HepG2 (cell line): ENCODE measurements around the gene SLC2A6. TPM values are rescaled to one million over a fixed set of nuclear protein-coding genes. Genes with fewer than 3 reads are reported as not detected.

ENCODE experiments used
- ARID2 ChIP-seq: sonication (generic); formaldehyde crosslinking; IDR thresholded peaks from 2 replicates; pipeline ENCODE4 v1.8.1; 2022; ENCODE audit warnings: mild to moderate bottlenecking, missing genetic modification reagents, borderline replicate concordance
- ATF7 ChIP-seq, 2 experiments: fragments of 450-650 bp in 1 of 2; sonication (generic) in 1 of 2; formaldehyde crosslinking in 1 of 2; IDR thresholded peaks; 2 replicates each; pipeline versions ENCODE4 v1.4.0 to v1.6.1; 2016 to 2020; ENCODE audit warnings: antibody characterized with exemption in 1 of 2, mild to moderate bottlenecking in 1 of 2, missing genetic modification reagents in 1 of 2
- CEBPG ChIP-seq: IDR thresholded peaks from 2 replicates; pipeline ENCODE4 v1.6.1; 2016
- GABPA ChIP-seq, 2 experiments: IDR thresholded peaks; 2 replicates each; pipeline ENCODE4 v1.6.1; 2011 to 2016; ENCODE audit warnings: low read depth in 2 of 2, low read length in 1 of 2, missing biosample characterization in 1 of 2, missing genetic modification characterization in 1 of 2
- LCORL ChIP-seq, 2 experiments: fragments of 450-650 bp in 1 of 2; sonication (generic) in 1 of 2; formaldehyde crosslinking in 1 of 2; IDR thresholded peaks; 2 replicates each; pipeline versions ENCODE4 v1.5.0 to v1.6.1; 2017 to 2020; ENCODE audit warnings: antibody characterized with exemption in 1 of 2, missing genetic modification reagents in 1 of 2
- MATR3 ChIP-seq: sonication (generic); formaldehyde crosslinking; IDR thresholded peaks from 2 replicates; pipeline ENCODE4 v1.4.0; 2020; ENCODE audit warnings: missing genetic modification reagents
- MEIS2 ChIP-seq: sonication (generic); formaldehyde crosslinking; IDR thresholded peaks from 2 replicates; pipeline ENCODE4 v1.9.0; 2021; ENCODE audit warnings: mild to moderate bottlenecking, missing genetic modification reagents
- MYC ChIP-seq: sonication (generic); formaldehyde crosslinking; IDR thresholded peaks from 2 replicates; pipeline ENCODE4 v1.9.0; 2021; ENCODE audit warnings: missing genetic modification reagents, borderline replicate concordance
- NONO ChIP-seq, 2 experiments: fragments of 450-650 bp in 1 of 2; sonication (generic) in 1 of 2; formaldehyde crosslinking in 1 of 2; IDR thresholded peaks in 1 of 2; conservative IDR thresholded peaks in 1 of 2; 2 replicates each; pipeline versions ENCODE4 v1.6.1 to v1.8.0; 2017 to 2022; ENCODE audit warnings: mild to moderate bottlenecking in 1 of 2, missing genetic modification reagents in 1 of 2, moderate library complexity in 1 of 2
- SATB2 ChIP-seq: sonication (generic); formaldehyde crosslinking; IDR thresholded peaks from 2 replicates; pipeline ENCODE4 v1.5.0; 2020; ENCODE audit warnings: missing genetic modification reagents
- TBL1XR1 ChIP-seq: fragments of 150-350 bp; IDR thresholded peaks from 2 replicates; pipeline ENCODE4 v1.6.1; 2014; ENCODE audit warnings: borderline replicate concordance, low read length; ENCODE audit not compliant: partially characterized antibody
- ZBTB7B ChIP-seq: sonication (generic); formaldehyde crosslinking; IDR thresholded peaks from 2 replicates; pipeline ENCODE4 v1.4.0; 2020; ENCODE audit warnings: missing genetic modification reagents
- ZNF318 ChIP-seq: sonication (generic); formaldehyde crosslinking; IDR thresholded peaks from 2 replicates; pipeline ENCODE4 v1.4.0; 2020; ENCODE audit warnings: mild to moderate bottlenecking, missing genetic modification reagents
- ZNF546 ChIP-seq: sonication (generic); formaldehyde crosslinking; conservative IDR thresholded peaks from 2 replicates; pipeline ENCODE4 v1.8.1; 2023; ENCODE audit warnings: mild to moderate bottlenecking, missing genetic modification reagents
- polyA plus RNA-seq, 8 experiments: library from polyadenylated mRNA; depleted of rRNA in 3 of 8; stranded (reverse) in 7 of 8; unstranded in 1 of 8; fragments of >200 nt; fragmentation: Illumina TruSeq in 4 of 8; extraction: Trizol in 4 of 8; gene quantifications; 2 replicates each; pipeline versions ENCODE4 v1.2.1 to v1.2.3, GENCODE V29; 2011 to 2016; ENCODE audit warnings: low read depth in 4 of 8, missing spikeins in 1 of 8, mixed read lengths in 1 of 8; ENCODE audit not compliant: insufficient read depth in 1 of 8
- total RNA-seq, 5 experiments: library from RNA; depleted of rRNA; stranded (reverse); fragments of >200 nt; fragmentation: Illumina TruSeq; extraction: Trizol; gene quantifications; 2 replicates each; pipeline ENCODE4 v1.2.3, GENCODE V29; 2016; ENCODE audit warnings: low read depth in 1 of 5
- TF ChIP-seq, protein P1 (sequence below): sonication (generic); formaldehyde crosslinking; IDR thresholded peaks from 2 replicates; pipeline ENCODE4 v1.4.0; 2020; ENCODE audit warnings: missing genetic modification reagents, mild to moderate bottlenecking, borderline replicate concordance
- TF ChIP-seq, protein P2 (sequence below): sonication (generic); formaldehyde crosslinking; conservative IDR thresholded peaks from 2 replicates; pipeline ENCODE4 v1.4.0; 2020; ENCODE audit warnings: missing genetic modification reagents

Gene SLC2A6
- total and polyA plus RNA-seq, 2 of the 13 experiments (the other 11 are each of a cell fraction or from before 2014, with no cell fraction given) = 4.1 to 15.0 TPM

GRCh38 chr9:133427658-133428348, 51.1 kb downstream of the SLC2A6 start (continued):
- TF ChIP-seq MYC (CRISPR knock-in tag) (peak; percentile 46; the same call in 1 of the 2 replicates), MEIS2 (CRISPR knock-in tag) (0 out of 2 replicates have a peak, but pooled peaks have one; percentile 31), LCORL (IDR thresholded peaks at IDR 0.05) (no peak), LCORL (CRISPR knock-in tag; IDR thresholded peaks at IDR 0.05) (peak; percentile 85), ZNF318 (CRISPR knock-in tag) (no peak), MATR3 (CRISPR knock-in tag) (no peak), SATB2 (CRISPR knock-in tag) (no peak), NONO (IDR thresholded peaks at IDR 0.05) (no peak), NONO (CRISPR knock-in tag; conservative IDR thresholded peaks at IDR 0.05) (peak; percentile 74), ATF7 (IDR thresholded peaks at IDR 0.05) (no peak), ATF7 (CRISPR knock-in tag; IDR thresholded peaks at IDR 0.05) (no peak), TBL1XR1 (no peak), ARID2 (CRISPR knock-in tag) (no peak), ZBTB7B (CRISPR knock-in tag) (peak; percentile 13; the same call in 1 of the 2 replicates), ZNF546 (CRISPR knock-in tag) (no peak), GABPA (IDR thresholded peaks at IDR 0.05; ENCODE audit: low read depth, low read length) (no peak), GABPA (CRISPR knock-in tag; IDR thresholded peaks at IDR 0.05; ENCODE audit: low read depth) (0 out of 2 replicates have a peak, but pooled peaks have one; percentile 3), CEBPG (CRISPR knock-in tag) (peak; percentile 39; the same call in 1 of the 2 replicates)
- TF ChIP-seq, protein P1, sequence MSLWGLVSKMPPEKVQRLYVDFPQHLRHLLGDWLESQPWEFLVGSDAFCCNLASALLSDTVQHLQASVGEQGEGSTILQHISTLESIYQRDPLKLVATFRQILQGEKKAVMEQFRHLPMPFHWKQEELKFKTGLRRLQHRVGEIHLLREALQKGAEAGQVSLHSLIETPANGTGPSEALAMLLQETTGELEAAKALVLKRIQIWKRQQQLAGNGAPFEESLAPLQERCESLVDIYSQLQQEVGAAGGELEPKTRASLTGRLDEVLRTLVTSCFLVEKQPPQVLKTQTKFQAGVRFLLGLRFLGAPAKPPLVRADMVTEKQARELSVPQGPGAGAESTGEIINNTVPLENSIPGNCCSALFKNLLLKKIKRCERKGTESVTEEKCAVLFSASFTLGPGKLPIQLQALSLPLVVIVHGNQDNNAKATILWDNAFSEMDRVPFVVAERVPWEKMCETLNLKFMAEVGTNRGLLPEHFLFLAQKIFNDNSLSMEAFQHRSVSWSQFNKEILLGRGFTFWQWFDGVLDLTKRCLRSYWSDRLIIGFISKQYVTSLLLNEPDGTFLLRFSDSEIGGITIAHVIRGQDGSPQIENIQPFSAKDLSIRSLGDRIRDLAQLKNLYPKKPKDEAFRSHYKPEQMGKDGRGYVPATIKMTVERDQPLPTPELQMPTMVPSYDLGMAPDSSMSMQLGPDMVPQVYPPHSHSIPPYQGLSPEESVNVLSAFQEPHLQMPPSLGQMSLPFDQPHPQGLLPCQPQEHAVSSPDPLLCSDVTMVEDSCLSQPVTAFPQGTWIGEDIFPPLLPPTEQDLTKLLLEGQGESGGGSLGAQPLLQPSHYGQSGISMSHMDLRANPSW (CRISPR knock-in tag) = no peak
- TF ChIP-seq, protein P2, sequence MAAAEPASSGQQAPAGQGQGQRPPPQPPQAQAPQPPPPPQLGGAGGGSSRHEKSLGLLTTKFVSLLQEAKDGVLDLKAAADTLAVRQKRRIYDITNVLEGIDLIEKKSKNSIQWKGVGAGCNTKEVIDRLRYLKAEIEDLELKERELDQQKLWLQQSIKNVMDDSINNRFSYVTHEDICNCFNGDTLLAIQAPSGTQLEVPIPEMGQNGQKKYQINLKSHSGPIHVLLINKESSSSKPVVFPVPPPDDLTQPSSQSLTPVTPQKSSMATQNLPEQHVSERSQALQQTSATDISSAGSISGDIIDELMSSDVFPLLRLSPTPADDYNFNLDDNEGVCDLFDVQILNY (CRISPR knock-in tag) = no peak
